K562 (cell line): Measurements from ENCODE around the gene CDC14B. TPM values are rescaled to one million over a fixed set of nuclear protein-coding genes. Genes with fewer than 3 reads are reported as not detected.
A peak's percentile ranks its signal among the peaks of the same experiment; 100 is the strongest.

Experiments
- ATAC-seq: fragments of 200-7000 bp; cut with Tn5 transposase; 3 replicates; pipeline ENCODE4 v1.9.1; 2020; ENCODE audit warnings: moderate library complexity
- BruUV-seq: library from RNA; stranded (reverse); fragments of 400-500 nt; replicated peaks from 2 replicates; lab custom pipeline; 2021; lab: Mats Ljungman, UMichigan
- CTCF ChIA-PET: fragments of 300-600 bp; formaldehyde crosslinking; extraction: SDS; loops from one replicate; lab custom pipeline; 2021; ENCODE audit warnings: low intra/inter-chr PET ratio; lab: Yijun Ruan, JAX
- POLR2A ChIA-PET: fragments of 300-600, 350-650 bp; sonication (Branson Sonifier 250); formaldehyde crosslinking; extraction: SDS; loops from one replicate; lab custom pipeline; 2021; ENCODE audit warnings: antibody characterized with exemption, inconsistent platforms; lab: Yijun Ruan, JAX
- DNase-seq, 4 experiments: peaks; one replicate each; pipeline versions ENCODE4 v3.0.0 to v3.0.0-alpha.2; 2011 to 2018; ENCODE audit warnings: low spot score in 3 of 4, mixed read lengths in 3 of 4; ENCODE audit errors: extremely low read depth in 1 of 4
- FAIRE-seq: peaks from 2 replicates; lab custom pipeline; 2011; peaks lifted over from hg19 to GRCh38; lab: Jason Lieb, UNC
- H2AFZ ChIP-seq: 2 replicates; pipeline ENCODE4 v1.6.0; 2011; ENCODE audit warnings: low read depth, low read length, control low read depth, inconsistent platforms
- H3K27ac ChIP-seq: fragments of 200-600 bp; 3 replicates; pipeline ENCODE4 v1.8.0; 2011; ENCODE audit warnings: low read depth, mild to moderate bottlenecking, control low read depth, inconsistent platforms, low read length, moderate library complexity, mixed read lengths; ENCODE audit errors: extremely low read depth
- H3K27me3 ChIP-seq, 2 experiments: fragments of 300-600 bp in 1 of 2; 2 replicates in 1 of 2; 3 replicates in 1 of 2; pipeline versions ENCODE4 v1.6.0 to v1.8.0; 2011; ENCODE audit warnings: inconsistent platforms in 2 of 2, low read length in 2 of 2, mild to moderate bottlenecking in 1 of 2, mixed read lengths in 1 of 2, moderate library complexity in 1 of 2; ENCODE audit not compliant: control insufficient read depth in 2 of 2, insufficient read depth in 2 of 2
- H3K36me3 ChIP-seq: fragments of 300-600 bp; 3 replicates; pipeline ENCODE4 v1.8.0; 2011; ENCODE audit warnings: mild to moderate bottlenecking, low read length, inconsistent platforms; ENCODE audit not compliant: control insufficient read depth, insufficient read depth
- H3K4me1 ChIP-seq, 2 experiments: fragments of 200-600 bp in 1 of 2; replicated peaks in 1 of 2; 2 replicates in 1 of 2; 3 replicates in 1 of 2; pipeline versions ENCODE4 v1.5.1 to v1.8.0; 2011; ENCODE audit warnings: inconsistent platforms in 2 of 2, low read length in 2 of 2, mild to moderate bottlenecking in 1 of 2, mixed read lengths in 1 of 2, moderate library complexity in 1 of 2; ENCODE audit not compliant: control insufficient read depth in 2 of 2, insufficient read depth in 2 of 2
- H3K4me2 ChIP-seq: 2 replicates; pipeline ENCODE4 v1.6.1; 2011; ENCODE audit warnings: low read length, control low read depth, inconsistent platforms, mixed read lengths; ENCODE audit not compliant: insufficient read depth
- H3K4me3 ChIP-seq: fragments of 200-600 bp; sonication (generic), shearing (Covaris generic); 2 replicates; pipeline ENCODE4 v1.5.1; 2016; ENCODE audit warnings: control low read depth, inconsistent platforms
- H3K79me2 ChIP-seq: fragments of 200-600 bp; 3 replicates; pipeline ENCODE4 v1.8.0; 2011; ENCODE audit warnings: low read length, inconsistent platforms; ENCODE audit not compliant: control insufficient read depth, insufficient read depth
- H3K9ac ChIP-seq, 2 experiments: 2 replicates each; pipeline versions ENCODE4 v1.6.0 to v1.6.1; 2011; ENCODE audit warnings: low read depth in 2 of 2, low read length in 2 of 2, control low read depth in 1 of 2, inconsistent platforms in 1 of 2, mild to moderate bottlenecking in 1 of 2, mixed read lengths in 1 of 2; ENCODE audit not compliant: insufficient read depth in 1 of 2
- H3K9me1 ChIP-seq: one replicate; pipeline ENCODE4 v1.6.0; 2011; ENCODE audit warnings: inconsistent platforms, mild to moderate bottlenecking, low read length, moderate library complexity; ENCODE audit not compliant: control insufficient read depth, insufficient read depth
- H3K9me3 ChIP-seq: replicated peaks from 2 replicates; pipeline ENCODE4 v1.5.1; 2011; ENCODE audit warnings: low read depth, low read length, inconsistent platforms; ENCODE audit not compliant: control insufficient read depth, insufficient read depth
- H4K20me1 ChIP-seq: replicated peaks from 2 replicates; pipeline ENCODE4 v1.6.1; 2011; ENCODE audit warnings: low read length, inconsistent platforms, mixed read lengths; ENCODE audit not compliant: control insufficient read depth, insufficient read depth
- BCLAF1 ChIP-seq, 2 experiments: fragments of 450-650 bp in 1 of 2; IDR thresholded peaks; 2 replicates each; pipeline ENCODE4 v1.6.1; 2011 to 2017; ENCODE audit warnings: low read depth in 2 of 2, antibody characterized with exemption in 1 of 2, borderline replicate concordance in 1 of 2, low read length in 1 of 2, mild to moderate bottlenecking in 1 of 2, mixed read lengths in 1 of 2; ENCODE audit not compliant: control insufficient read depth in 1 of 2
- E2F3 ChIP-seq: fragments of 250-450 bp; sonication (Bioruptor Pico); IDR thresholded peaks from 2 replicates; pipeline ENCODE4 v1.4.0; 2020; ENCODE audit warnings: mild to moderate bottlenecking
- FOXP4 ChIP-seq: sonication (generic); formaldehyde crosslinking; IDR thresholded peaks from 2 replicates; pipeline ENCODE4 v1.8.0; 2022; ENCODE audit warnings: mild to moderate bottlenecking, missing genetic modification reagents, borderline replicate concordance
- NBN ChIP-seq: fragments of 450-650 bp; IDR thresholded peaks from 2 replicates; pipeline ENCODE4 v1.6.1; 2016; ENCODE audit warnings: low read depth, mild to moderate bottlenecking
- NR0B1 ChIP-seq: fragments of 450-650 bp; IDR thresholded peaks from one replicate; pipeline ENCODE4 v1.6.1; 2018; ENCODE audit warnings: mild to moderate bottlenecking, moderate library complexity; ENCODE audit not compliant: partially characterized antibody
- PBX2 ChIP-seq, 2 experiments: IDR thresholded peaks in 1 of 2; conservative IDR thresholded peaks in 1 of 2; 2 replicates each; pipeline ENCODE4 v1.6.1; 2016; ENCODE audit warnings: low read depth in 2 of 2, mild to moderate bottlenecking in 1 of 2, missing compliant biosample characterization in 1 of 2, missing genetic modification characterization in 1 of 2, moderate library complexity in 1 of 2
- RBM39 ChIP-seq: fragments of 200-400 bp; formaldehyde crosslinking; optimal IDR thresholded peaks from 2 replicates; pipeline ENCODE3; 2018; ENCODE audit warnings: low read depth, low read length
- ZBTB9 ChIP-seq: fragments of 450-650 bp; formaldehyde crosslinking; IDR thresholded peaks from 2 replicates; pipeline ENCODE4 v1.4.0; 2020; ENCODE audit warnings: mild to moderate bottlenecking, moderate library complexity
- WGBS: fragments of 100-300 bp; shearing (Covaris generic); methylation state at CpG from one replicate; pipeline ENCODE4 v1.1.6; 2016; ENCODE audit warnings: low coverage, mixed read lengths; ENCODE audit not compliant: insufficient coverage; ENCODE audit errors: missing lambda C conversion rate; 5-methylcytosine and 5-hydroxymethylcytosine counted together
- in situ Hi-C: fragments of 300-500 bp; cut with MboI; formaldehyde crosslinking; loops from 4 replicates; pipeline ENCODE4 v1.15.0; 2018; ENCODE audit warnings: inconsistent platforms, mixed read lengths
- intact Hi-C: fragments of 100-400 bp; cut with micrococcal nuclease; formaldehyde crosslinking; loops from 2 replicates; pipeline ENCODE4 v1.14.2; 2022
- polyA plus RNA-seq, 8 experiments: library from polyadenylated mRNA; depleted of rRNA in 4 of 8; stranded (reverse) in 5 of 8; unstranded in 3 of 8; fragments of >200 nt; fragmentation: Nextera tagmentation in 2 of 8; fragmentation: Illumina TruSeq in 1 of 8; extraction: Ambion mirVana in 2 of 8; extraction: Trizol in 1 of 8; gene quantifications; 2 replicates each; pipeline versions ENCODE4 v1.2.1 to v1.2.3, GENCODE V29; 2011 to 2014; ENCODE audit warnings: inconsistent platforms in 1 of 8, missing spikeins in 1 of 8
- total RNA-seq, 7 experiments: library from RNA; depleted of rRNA in 6 of 7; stranded (reverse); fragments of >200 nt in 6 of 7; fragmentation: Illumina TruSeq in 2 of 7; extraction: Trizol in 2 of 7; gene quantifications; 2 replicates each; pipeline versions ENCODE4 v1.2.1 to v1.2.3, GENCODE V29; 2011 to 2021; ENCODE audit warnings: low replicate concordance in 1 of 7

CDC14B gene
- total and polyA plus RNA-seq, 9 of the 15 experiments (the other 6 are each of a cell fraction or from before 2014, with no cell fraction given) = 1.4 to 6.0 (median 3.8) TPM

GRCh38 chr9:96483733-96484390, 135.8 kb downstream of the CDC14B start:
- DNase-seq (no peak), FAIRE-seq (no peak), ATAC-seq (no peak)
- no TSS peak for BruUV-seq
- Histone ChIP-seq H2AFZ (no peak overlapping the region), H3K9ac (no peak overlapping the region), H3K4me2 (no peak overlapping the region), H3K27ac (no peak overlapping the region), H3K4me3 (no peak overlapping the region), H3K36me3 (no peaks in the 10 kb centered on the region), H3K27me3 (no peaks in the 10 kb centered on the region; a peak in 1 of 5 replicates), H4K20me1 (no peaks in the 10 kb centered on the region), H3K4me1 (peaks cover 0 to 3% of the 10 kb centered on the region in 2 experiments; a peak in 2 of 5 replicates), H3K79me2 (no peaks in the 10 kb centered on the region), H3K9me3 (no peaks in the 10 kb centered on the region), H3K9me1 (no peaks in the 10 kb centered on the region)
- WGBS = 35% methylated on average over 3 of the region's 3 CpGs
- intact Hi-C loops (no loop called here), in situ Hi-C loops (no loop called here)
- CTCF ChIA-PET = interaction anchor here (0.6 kb wide), 1 partner anchor 678 kb away, joined by 4 read pairs; no protein-coding TSS in a partner anchor
- POLR2A ChIA-PET = no interaction called here
- TF ChIP-seq E2F3 (no peak), ZBTB9 (no peak), RBM39 (no peak), BCLAF1 (IDR thresholded peaks at IDR 0.05; ENCODE audit: borderline replicate concordance in 1 of 2, control insufficient read depth in 1 of 2, low read depth in 2 of 2, low read length in 1 of 2) (no peak), PBX2 (CRISPR knock-in tag; IDR thresholded peaks at IDR 0.05; ENCODE audit: low read depth) (no peak), PBX2 (tag; conservative IDR thresholded peaks at IDR 0.05; ENCODE audit: low read depth) (peak; percentile 42; the same call in 1 of the 2 replicates), NR0B1 (no peak), NBN (no peak), FOXP4 (no peak)
